Measurements from ENCODE around the gene RASGRP3.
"Not testable (repeated sequence)": the region's sequence is repeated elsewhere in the genome, so short reads cannot be mapped to it uniquely, and the experiment has no call there.

RASGRP3 gene

DNA sequence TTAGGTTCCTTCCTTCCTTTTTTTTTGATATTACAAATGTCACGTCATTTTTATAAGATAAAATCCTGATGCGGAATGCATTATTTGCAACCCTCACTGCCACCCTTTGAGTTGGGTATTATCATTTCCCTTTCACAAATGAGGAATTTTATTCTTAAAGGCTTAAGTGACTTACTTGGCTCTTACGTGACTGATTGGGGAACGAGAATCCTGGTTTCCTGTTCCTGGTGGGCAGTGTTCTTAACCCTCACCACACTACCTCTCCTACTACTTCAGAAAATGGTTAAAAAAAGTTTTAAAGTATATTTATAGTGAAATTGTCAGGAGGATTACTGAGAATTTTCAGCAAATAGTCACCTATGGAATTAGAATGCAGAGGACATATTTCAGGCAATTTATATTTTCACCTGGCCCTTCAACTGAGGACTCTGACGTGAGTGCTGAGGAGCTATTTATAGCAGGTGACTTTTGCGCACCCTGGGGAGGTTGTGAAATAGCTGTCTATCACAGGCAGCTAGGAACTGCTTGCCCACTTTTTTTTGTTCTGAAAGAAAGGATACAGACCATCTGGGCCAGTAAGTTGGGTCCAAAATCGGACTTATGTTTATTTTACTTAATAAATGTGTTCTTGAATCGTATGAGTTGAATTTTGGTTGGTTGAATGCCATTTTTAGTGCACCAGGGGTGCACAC is 18.7 kb upstream of the RASGRP3 start:
- DNase-seq, result no peak

DNA sequence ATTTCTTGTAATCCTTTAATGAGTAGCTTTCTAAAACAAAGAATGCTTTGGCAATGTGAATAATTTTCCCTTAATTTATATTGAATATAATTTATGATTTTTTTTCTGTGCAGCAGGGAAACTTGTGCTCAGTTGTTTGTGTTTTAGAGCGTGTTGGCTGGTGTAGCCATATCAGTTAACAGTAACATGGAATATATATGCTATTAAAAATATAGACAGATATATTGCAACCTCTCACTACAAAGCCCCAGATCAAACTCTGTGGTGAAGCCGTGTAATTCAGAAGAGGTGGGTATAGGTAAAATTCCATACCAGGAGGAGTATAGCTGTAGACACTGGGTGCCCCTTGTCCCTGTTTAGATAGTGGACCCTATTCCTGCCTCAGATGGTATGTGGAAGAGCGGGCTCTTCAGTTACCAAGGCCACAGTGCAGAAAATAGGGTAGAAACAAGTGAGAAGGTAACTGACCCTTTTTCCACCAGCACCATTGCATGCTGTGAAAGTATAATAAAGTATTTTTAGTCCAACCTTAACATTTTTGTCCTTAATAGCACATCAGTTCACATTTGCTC is 18.1 kb upstream of the RASGRP3 start:
- DNase-seq, result no peak

DNA sequence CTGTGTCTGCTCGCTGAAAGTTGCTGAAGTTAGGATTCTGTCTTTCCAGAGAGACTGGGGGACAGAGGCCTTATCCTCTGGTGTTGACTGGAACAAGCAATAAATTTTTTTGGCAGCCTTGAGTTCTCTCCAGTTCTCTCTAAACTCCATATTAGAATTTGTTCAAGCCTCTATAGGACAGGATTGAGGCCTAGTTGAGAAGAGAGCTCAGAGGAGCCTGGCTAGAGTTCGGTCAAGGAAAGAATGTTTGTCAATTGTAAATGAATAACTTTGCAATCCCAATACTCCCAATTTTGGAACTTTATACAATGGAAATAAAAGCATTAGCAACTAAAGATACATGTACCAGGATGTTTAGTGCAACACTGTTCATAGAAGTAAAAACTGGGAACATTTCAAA is 16.7 kb upstream of the RASGRP3 start:
- DNase-seq, result no peak

DNA sequence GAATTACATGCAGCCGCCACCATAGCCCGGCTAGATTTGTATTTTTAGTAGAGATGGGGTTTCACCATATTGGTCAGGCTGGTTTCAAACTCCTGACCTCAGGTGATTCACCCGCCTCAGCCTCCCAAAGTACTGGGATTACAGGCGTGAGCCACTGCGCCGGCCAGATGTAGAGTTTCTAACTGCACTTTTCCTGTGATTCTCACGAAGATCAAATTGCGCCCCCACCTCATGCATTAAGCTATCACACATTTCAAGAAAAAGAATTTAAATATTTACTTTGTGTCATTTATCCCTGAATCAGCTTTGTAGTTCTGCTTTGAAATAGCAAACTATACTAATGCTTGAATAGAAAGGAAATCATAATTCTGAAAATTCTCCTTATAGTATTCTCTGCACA is 13.9 kb upstream of the RASGRP3 start:
- not testable (repeated sequence) for DNase-seq

DNA sequence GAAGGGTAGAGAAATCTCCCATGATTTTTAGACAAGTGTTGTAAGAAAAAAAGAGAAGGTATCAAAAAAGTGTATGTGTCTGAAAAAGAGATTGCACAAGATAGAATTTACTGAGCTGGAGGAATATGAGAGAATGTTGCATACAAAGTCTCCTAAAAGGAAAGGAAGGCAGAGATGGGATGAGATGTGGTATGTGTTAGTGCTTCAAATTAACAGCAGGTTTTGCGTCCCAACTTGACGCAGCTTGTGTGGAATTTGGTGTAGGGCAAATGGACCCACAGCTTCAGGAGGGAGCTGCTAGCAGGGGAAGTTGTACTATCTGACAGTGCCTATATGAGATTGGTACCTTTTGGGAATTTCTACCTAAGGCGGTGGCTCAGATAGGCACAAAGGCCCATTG is 9.0 kb upstream of the RASGRP3 start:
- DNase-seq, result no peak

DNA sequence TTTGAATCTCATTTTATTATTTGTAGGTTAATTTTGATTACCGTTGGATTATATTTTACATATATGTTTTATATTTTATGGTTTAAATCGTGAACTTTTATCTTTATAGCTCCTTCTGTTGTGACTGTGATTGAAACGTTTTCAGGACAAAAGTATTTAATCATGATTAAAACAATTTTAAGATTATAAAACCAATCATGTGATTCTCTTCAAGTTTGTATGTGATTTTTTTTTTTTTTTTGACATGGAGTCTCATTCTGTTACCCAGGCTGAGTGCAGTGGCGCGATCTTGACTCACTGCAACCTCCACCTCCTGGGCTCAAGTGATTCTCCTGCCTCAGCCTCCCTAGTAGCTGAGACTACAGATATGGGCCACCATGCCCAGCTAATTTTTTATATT is 7.2 kb upstream of the RASGRP3 start:
- no peak for DNase-seq

DNA sequence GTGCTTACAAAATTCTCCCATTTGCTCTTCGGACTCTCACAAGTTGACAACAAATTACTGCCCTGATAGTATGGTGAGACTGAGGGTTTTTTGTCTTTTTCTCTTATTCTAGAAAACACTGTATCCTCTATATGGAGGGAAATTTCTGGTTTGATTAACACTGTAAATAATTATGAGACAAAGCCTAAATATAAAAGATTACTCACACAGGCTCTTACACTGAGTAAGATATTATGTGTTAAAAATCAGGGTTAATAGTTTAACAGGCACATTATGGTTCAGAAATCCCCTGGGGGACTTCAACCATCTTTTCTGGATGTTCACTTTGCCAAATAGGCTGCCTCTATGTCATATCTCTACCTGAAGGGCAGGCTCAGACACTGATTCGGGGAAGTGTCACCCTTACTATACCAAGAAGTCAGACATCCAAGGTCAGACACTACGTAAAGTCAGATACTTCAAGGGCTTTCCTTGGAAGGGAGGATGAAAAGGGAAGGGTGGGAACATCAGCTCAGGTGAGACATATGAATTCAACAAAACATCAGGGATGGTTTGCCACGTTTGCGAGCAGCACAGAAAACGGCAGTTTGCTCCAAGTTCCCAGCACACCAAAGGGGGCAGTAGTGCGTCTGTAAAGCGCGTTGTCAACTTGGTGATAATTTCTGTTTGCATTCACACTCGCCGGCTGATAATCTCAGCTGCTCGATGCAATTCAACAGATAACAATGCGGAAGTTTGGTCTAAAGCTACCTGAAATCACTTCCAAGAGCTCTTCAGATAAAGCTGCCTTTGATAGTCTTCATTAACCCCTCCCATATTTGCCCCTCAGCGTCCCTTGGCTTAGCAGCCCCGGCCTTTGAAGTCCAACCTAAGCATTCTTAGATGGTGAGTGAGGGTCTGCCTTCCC is 972 bp upstream of the RASGRP3 start:
- DNase-seq, result peak; percentile 77

DNA sequence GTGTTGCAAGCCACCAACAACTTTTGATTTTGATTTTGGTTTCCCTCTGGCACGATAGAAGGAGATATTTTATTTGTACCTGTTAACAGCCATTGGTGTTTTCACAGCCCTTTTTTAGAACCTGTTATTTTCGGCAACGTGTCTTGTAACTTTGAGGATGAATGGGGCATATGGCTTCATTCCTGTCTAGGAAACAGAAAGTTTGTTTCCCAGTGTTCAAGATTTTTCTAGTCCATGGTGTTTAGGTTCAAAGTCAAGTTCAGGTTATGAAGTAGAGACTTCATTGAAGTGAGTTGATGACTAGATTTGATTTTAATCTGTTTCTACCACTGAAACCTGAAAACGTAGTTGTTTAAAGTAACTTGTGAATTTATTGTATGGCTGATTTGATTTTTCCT is 343 bp downstream of the RASGRP3 start:
- DNase-seq, result no peak

DNA sequence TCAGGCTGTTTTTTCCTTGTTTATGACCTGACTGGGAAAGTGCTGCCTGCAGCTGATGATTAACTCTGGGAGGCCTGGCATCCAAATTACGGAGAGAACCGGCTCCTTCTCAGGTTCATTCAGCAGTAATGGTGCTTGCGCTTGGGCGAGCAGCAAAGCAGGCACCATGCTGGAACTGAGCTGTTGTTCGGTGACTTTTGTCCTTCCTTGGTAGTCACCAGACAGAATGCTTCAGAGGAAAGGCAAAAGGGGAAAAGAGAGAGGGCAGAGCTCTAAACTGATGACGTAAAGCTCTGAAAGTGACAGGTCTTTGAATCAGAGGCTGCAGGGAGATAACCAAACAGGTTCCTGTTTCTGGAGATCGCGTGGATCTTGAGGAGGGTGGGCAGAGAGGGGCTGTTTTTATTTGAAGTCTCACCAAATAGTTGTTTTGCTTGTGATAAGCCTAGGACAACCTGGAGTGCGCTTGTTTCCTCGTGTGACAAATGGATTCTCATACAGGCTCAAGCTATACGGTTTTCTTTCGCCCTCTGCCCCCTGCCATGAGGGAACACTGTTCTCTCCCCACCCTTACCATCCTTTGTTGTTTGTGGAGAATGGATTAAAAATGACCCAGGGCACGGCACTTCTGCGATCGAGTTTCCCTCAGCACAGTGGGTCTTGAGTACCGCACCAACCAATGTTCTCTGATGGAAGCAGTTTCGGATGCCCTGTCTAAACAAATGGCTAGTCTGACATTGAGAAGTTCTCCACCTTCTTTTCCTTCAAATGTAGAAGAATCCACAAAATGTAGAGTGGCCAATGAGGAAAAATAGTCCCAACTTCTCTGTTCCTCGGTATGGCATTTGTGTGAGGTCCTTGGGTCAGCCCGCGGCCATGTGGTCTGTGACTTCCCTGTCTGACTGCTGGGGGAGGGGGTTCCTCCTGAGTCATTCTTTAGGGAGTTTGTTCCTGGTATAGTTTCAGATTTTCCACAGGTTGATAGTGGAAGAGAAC is 1.3 kb downstream of the RASGRP3 start:
- peak; percentile 16 for DNase-seq

DNA sequence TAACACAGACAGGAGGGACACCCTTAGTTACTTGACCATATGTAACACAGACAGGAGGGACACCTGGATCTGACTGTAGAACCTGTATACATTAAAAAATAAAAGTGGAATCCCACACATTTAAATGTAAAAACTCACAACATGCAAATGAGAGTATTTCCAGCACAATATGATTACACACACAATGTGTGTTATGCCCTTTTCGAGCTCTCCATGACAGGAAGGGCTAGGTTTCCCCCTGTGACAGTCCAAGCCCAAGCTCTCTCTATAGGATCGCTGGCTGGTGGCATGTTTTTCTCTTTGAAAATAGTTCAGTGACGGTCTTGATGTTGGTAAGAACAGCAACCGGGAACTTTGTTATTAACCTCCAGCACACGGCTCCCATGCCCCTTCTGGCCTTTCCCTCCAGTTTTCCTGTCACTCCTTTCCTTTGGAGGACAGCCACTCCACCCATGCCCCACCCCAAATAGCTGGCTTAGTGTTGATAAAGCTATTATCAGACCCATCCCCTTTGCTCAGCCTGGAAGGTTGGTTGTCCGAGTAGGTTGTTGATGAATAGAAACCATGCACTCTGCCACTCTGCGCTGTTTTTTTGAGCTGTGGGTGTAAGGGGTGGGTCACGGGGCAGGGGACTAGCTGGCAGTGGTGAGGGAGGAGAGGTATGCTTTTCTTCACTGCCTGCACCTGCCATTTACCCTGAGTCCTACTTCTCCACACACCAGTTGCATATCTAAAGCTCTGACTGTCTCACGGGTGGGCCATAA is 2.7 kb downstream of the RASGRP3 start:
- no peak for DNase-seq

DNA sequence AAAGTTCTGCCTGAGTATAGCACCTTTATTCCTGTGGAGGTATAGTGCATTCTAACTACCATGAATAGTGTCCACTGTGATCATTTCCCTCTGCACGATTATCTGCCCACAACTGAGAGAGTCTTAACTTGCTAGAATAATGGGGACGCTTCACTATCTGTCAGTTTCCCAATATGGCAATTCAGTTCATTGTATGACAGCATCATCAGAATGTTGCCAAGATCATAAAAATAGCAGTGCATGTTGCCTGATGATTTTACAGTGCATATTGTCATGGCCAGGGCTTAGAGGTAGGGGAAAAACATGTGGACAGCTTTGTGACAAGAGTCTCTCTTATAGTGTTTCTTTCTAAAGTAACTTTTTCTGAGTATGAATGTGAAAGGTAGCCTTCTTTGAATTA is 6.1 kb downstream of the RASGRP3 start:
- DNase-seq, result no peak

DNA sequence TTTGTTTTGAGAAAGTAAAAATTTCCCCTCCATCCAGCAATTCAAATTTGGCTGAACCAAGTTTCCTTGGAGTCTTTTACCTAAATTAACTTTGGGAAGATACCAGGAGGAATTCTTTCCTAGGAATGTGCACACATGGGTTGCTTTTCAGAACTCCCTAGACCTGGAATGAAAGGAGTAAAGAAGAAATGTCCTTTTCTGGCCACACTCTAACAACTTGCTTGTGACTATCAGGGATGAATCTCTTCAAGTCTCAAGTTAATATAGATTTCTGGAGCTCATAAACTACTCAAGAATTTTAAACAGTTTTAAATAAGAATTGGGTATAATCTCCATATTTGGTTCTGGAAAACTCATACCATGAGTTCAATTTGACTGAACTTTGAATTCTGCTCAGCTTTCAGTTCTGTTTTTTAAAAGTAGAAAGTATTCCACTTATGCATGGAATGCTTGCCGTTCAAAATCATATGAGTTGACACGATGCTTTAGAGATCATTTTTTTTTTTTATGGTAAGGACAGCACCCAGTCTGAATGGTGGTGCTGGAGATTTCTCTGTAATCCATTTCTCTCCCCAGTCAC is 7.7 kb downstream of the RASGRP3 start:
- DNase-seq, result no peak

DNA sequence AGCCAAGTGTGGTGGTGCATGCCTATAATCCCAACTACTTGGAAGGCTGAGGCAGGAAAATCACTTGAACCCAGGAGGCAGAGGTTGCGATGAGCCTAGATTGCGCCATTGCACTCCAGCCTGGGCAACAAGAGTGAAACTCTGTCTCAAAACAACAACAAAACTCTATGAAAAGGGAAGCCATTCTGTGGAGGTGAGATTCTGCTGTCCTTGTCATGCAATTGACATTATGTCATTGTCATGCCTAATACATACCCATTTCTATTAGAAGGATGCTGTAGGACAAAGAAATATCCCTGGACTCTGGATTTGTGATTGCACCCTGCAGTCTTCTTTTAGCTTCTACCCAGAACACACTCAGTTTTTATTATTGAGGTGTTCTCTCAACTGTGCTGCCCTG is 8.6 kb downstream of the RASGRP3 start:
- DNase-seq, result no peak

DNA sequence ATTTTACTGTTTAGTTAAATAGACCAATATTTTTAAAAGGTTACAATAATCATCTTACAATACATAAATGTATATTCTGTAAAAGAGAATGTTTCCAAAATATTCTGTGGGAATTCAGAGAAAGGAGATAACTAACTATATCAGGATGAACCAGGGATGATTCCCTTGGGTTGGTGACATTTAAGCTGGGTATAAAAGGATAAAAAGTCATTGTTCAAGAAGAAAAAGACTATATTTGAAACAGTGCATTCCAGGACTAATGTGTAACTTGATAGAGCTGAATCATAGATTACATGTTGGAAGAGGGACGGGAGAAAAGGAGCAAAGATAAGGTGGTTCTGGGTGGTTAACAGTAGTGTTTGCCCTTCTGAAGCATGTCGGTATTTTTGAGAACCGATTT is 10.1 kb downstream of the RASGRP3 start:
- no peak for DNase-seq

DNA sequence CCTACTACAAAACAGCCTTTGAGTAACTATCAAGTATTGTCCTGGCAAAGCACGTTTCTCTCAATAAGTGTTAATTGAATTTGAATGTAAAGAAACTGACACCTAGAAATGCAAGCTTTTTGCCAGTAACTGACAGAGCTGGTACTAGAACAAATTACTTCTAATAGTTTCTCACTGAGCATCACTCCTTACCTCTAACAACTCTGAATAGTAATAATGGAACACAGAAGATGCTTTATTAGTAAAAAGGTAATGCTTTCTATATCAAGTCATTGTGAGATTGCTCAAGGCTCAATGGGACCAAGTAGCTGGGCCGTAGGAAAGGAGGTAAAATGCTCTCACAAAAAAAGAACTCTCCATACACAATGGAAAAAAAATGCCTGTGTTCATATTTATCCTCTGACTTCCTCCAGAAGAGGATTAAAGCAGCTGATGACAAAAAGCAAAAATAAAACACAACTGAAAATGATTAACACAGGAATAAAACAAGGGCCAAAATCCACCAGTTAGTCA is 11.8 kb downstream of the RASGRP3 start:
- DNase-seq, result no peak

DNA sequence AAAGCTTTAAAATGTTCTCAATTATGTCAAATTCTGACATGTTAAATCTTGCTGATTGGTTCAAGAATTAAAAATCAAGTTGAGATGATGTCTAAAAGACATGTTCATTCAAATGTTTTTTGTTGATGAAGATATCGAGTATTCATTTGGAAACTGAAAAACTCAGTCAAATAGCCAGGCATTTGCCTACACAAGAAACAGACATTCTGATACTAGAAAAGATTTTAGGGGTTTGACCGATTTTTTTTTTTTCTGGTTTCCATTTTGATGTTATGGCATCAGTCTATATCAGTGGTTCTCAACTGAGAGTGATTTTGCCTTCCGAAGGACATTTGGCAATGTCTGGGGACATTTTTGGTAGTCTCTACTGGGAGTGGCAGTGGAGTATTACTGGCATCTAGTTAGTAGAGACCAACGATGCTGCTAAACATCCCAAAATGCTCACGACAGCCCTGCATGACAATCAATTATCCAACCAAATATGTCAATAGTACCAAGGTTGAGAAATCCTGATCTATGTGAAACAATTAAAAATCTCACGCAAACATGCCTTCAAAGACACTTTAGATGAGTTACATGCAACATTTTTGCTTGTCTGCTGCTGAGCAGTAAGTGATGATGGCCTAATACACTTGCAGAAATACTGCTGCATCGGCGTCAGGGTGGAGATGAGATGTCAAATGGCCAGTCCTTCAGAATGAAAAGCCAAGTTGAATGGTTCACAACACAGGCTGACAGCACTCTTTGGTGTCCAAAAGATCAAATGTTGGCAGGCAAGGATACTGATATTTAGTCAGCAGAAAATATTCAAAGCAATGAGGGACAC is 12.5 kb downstream of the RASGRP3 start:
- no peak for DNase-seq

DNA sequence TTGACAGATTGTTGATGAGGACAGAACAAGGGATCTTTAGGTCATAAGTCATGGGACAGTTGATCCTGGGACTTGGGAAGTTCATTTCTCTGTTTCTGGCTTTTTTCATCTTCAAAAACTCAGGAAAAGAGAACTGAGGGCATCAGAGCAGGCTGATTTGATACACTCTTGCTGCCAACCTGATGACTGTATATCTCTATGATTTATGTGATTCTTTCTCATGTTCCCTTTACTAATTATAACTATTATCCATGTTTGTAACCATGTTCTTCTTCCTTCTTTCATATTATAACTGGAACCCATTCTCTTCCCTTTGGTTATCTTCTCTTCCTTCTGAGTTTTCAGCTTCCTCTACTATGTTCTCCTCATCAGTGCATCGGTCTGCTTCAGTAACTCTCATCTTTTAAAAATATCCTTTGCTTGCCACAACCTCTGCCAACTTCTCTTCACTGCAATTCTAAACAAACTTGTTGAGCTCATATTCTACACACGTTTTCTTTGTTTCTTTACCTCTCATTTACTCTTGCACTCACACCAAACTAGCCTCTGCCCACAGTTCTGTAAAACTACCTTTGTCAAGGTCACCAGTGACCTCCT is 13.5 kb downstream of the RASGRP3 start:
- DNase-seq, result no peak

DNA sequence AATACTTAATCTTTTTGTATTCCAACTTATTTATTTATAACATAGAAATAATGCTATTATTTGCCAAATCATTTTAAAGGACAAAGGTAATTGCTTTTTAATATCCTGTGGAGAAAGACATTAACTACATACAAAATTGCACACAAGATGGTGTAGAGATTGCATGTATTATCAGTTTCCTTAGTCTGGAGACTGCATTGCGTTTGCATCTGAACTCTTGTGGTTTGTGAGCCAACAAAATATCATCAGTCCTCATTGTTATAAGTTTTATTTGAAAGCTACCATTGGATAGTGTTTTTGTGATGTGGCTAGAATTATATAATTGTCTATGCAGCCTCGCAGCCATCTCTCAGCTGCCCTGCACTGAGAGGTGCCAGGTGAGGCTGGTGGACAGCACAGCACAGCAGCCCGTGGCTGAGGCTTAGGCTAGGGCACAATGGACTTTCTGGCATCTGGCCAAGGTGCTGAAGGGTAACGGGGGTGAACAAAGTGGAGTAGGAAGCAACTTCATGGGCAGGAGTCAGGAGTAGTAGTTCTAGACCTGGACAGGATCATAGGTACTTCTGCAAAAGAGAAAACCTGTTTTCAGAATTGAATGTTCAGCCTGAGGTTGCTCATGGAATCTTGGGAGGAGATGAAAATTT is 15.1 kb downstream of the RASGRP3 start:
- no peak for DNase-seq

DNA sequence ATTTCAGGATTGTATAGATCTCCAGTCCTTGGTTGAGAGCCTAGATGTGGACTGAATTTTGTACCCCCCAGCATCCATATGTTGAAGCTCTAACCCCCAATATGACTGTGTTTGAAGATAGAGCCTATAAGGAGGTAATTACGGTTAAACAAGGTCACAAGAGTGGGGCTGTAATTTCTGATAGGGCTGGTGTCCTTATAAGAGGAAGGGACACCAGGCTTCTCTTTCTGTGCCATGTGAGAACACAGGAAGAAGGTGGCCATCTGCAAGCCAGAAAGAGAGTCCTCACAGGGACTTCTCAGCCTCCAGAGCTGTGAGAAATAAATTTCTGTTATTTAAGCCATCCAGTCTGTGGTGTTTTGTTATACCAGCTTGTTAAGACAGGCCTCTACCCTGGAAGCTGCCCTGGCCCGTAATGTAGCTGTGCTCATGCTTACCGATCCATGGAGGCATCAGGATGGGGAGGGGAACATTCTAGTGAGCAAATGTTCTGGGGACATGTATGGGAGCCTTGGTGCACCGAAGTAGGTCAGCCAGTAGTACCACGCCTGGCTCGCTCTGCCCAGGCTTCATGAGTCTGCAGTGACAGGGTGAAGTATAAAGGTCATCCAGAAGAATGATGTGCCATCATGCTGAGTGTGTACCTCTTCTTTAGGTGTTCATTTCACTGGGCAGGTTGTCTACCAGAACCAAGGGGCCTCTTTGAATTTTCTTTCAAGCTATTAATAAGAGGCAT is 16.1 kb downstream of the RASGRP3 start:
- DNase-seq, result no peak
